NCI-H82 treated with DMSO at 0.1 percent for 48 hours (cell line): ENCODE data around the gene MTERF1.

Source experiments
- DNase-seq: peaks from one replicate; lab custom pipeline; 2025; ENCODE audit not compliant: unreplicated experiment; lab: John Stamatoyannopoulos, UW

The MTERF1 gene

DNA sequence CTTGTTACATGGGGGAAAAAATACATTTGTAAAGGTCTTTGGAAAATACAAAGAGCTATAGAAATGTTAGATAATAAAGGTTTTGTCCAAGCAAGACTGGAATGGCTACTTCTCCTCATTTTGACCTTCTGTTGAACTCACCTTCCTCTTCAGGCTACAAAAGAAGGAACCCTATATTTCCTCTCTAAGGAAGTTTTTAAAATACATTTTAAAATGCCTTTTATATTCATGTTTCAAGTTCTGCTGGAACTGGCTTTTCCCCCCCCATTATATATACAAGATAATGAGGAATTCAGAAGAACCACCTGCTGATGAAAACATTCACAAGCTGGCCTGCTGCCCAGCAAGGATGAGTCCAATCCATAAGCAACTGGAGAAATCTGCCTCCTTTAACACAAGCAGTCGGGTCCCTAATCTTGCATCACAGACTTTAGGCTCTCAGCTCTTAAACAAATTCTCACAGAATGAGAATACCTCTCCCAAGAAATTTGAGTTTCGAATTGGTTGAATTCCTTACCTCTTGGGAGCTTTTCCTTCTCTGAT, 44.6 kb downstream of the MTERF1 start:
- no peak for DNase-seq

- no peak for DNase-seq
These were observed 45.2 kb downstream of the MTERF1 start for GRCh38 chr7:91835091-91835825.

DNA sequence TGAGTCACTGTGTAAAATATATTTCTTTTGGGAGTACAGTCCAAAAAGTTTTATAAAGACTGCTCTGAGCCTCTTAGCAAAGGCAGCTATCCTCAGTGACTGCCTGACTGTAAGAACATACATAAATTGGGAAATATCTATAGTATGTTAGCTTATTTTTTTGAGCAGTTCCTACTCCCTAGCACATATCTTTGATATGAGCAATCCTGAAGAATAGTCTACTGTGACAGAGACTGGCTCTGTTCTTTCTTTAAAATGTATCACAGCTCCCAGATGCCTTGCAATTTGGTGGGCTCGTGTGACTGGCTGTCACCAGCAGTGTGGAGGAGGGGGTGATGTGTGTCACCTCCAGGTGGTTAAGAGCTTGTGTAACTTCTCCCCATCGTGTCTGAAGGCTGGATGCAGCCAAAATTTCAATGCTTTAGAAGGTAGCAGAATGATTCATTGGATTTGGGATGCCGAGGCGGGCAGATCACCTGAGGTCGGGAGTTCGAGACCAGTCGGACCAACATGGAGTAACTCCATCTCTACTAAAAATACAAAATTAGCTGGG, 47.9 kb downstream of the MTERF1 start:
- DNase-seq = no peak

DNA sequence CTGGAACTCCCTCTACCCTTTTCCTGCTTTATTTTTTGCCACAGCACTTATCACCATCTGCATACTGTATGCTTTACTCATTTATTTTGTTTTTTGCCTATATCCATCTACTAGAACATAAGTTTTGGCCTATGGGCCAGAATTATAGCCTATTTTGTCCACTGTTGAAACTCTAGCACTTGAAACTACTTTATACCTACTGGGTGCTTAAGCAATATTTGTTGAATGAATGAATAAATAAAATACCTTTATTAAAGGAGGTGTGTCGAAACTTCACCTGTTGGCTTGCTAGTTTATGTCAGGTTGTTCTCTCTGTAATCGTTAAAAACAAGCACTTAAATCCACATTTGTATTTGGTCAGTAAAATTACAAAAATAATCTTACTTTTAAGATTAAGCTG, 53.3 kb downstream of the MTERF1 start:
- DNase-seq = no peak

DNA sequence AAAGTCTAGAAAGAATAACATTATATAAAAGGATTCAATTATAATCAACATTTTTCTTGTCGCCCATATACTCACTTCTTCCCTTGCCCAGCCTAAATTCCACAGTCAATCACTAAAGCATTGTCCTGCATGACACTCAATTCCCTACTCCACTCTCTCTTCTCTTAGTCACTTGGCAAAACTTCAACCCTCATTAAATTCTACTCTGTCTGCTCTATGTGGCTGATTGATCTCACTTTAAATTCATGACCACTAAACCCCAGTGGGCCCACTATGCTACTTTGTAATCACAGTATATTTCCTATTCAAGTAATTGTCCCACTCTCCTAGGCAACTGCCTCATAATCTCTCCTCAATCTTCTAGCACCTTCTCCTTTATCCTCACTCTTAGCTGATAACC, 54.1 kb downstream of the MTERF1 start:
- DNase-seq = no peak

DNA sequence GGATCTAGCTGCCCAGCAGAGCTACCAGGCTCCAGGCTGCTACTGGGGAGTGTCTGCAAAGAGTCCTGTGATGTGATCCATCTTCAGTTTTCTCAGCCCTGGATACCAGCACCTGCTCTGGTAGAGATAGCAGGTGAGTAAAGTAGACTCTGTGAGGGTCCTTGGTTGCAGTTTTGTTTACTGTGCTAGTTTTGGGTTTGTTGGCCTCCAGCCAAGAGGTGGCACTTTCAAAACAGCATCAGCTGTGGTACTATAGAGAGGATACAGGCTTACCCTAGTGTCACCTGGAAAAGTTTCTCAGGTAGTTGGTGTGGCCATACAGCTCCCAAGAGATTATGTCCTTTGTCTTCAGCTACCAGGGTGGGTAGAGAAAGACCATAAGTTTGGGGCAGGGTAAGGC, 56.3 kb downstream of the MTERF1 start:
- DNase-seq = no peak
